B cell (primary cell): ENCODE data around the gene RBM6. TPM values are rescaled to one million over a fixed set of nuclear protein-coding genes. Genes with fewer than 3 reads are reported as not detected.

Source experiments
- ATAC-seq: fragments of 200-7000 bp; cut with Tn5 transposase; one replicate; pipeline ENCODE4 v1.10.0; 2021; ENCODE audit warnings: low read depth, mild to moderate bottlenecking, moderate number of reproducible peaks, moderate library complexity
- CTCF ChIA-PET: fragments of 350-600 bp; sonication (Branson Sonifier 250); formaldehyde crosslinking; loops from one replicate; lab custom pipeline; 2021; ENCODE audit warnings: antibody characterized with exemption, inconsistent platforms; lab: Charles Lee
- POLR2A ChIA-PET: fragments of 350-600 bp; sonication (Branson Sonifier 250); formaldehyde crosslinking; loops from one replicate; lab custom pipeline; 2021; ENCODE audit warnings: antibody characterized with exemption; lab: Charles Lee
- DNase-seq: peaks from one replicate; pipeline ENCODE4 v3.0.0; 2013
- H2AFZ ChIP-seq: 2 replicates; pipeline ENCODE4 v1.6.1; 2012; ENCODE audit warnings: mild to moderate bottlenecking, low read depth, low read length; ENCODE audit not compliant: insufficient read depth, poor library complexity, severe bottlenecking
- H3K27ac ChIP-seq, 2 donors: 1 replicate in 1 of 2; 2 replicates in 1 of 2; pipeline ENCODE4 v1.5.1; 2012 to 2013; ENCODE audit warnings: low read length in 2 of 2, mild to moderate bottlenecking in 2 of 2, moderate library complexity in 1 of 2
- H3K27me3 ChIP-seq, 4 experiments: fragments of 200-600 bp in 1 of 4; sonication (generic) in 1 of 4; replicated peaks in 1 of 4; 1 replicate in 2 of 4; 2 replicates in 2 of 4; pipeline versions ENCODE4 v1.6.1 to v1.7.0; 2013 to 2016; ENCODE audit warnings: low read length in 3 of 4, mild to moderate bottlenecking in 2 of 4, mixed read lengths in 1 of 4, moderate library complexity in 1 of 4; ENCODE audit not compliant: insufficient read depth in 4 of 4, control insufficient read depth in 3 of 4; ENCODE audit errors: control extremely low read depth in 1 of 4
- H3K36me3 ChIP-seq, 2 experiments: replicated peaks in 1 of 2; 1 replicate in 1 of 2; 2 replicates in 1 of 2; pipeline versions ENCODE4 v1.6.1 to v1.7.1; 2013; ENCODE audit warnings: low read length in 1 of 2; ENCODE audit not compliant: insufficient read depth in 2 of 2, control insufficient read depth in 1 of 2; ENCODE audit errors: control extremely low read depth in 1 of 2, extremely low read depth in 1 of 2
- H3K4me1 ChIP-seq, 2 donors: fragments of 200-600 bp in 1 of 2; sonication (generic) in 1 of 2; 1 replicate in 1 of 2; 2 replicates in 1 of 2; pipeline versions ENCODE4 v1.5.1 to v1.6.1; 2013 to 2017; ENCODE audit warnings: low read length in 2 of 2; ENCODE audit not compliant: control insufficient read depth in 2 of 2, insufficient read depth in 2 of 2
- H3K4me2 ChIP-seq: replicated peaks from 2 replicates; pipeline ENCODE3; 2012; ENCODE audit warnings: mild to moderate bottlenecking, low read depth, low read length; ENCODE audit not compliant: poor library complexity, severe bottlenecking
- H3K4me3 ChIP-seq, 5 experiments: fragments of 200-600 bp in 1 of 5; sonication (generic) in 1 of 5; 1 replicate in 3 of 5; 2 replicates in 2 of 5; pipeline versions ENCODE4 v1.5.1 to v1.7.0; 2011 to 2016; ENCODE audit warnings: low read length in 4 of 5, mild to moderate bottlenecking in 4 of 5, low read depth in 2 of 5, control low read depth in 1 of 5, moderate library complexity in 1 of 5; ENCODE audit not compliant: insufficient read depth in 1 of 5; ENCODE audit errors: control extremely low read depth in 1 of 5, extremely low read depth in 1 of 5
- H3K79me2 ChIP-seq: fragments of 200-600 bp; sonication (generic); one replicate; pipeline ENCODE4 v1.6.0; 2016; ENCODE audit warnings: low read length; ENCODE audit not compliant: control insufficient read depth, insufficient read depth
- H3K9ac ChIP-seq: fragments of 200-600 bp; sonication (generic); 2 replicates; pipeline ENCODE4 v1.6.1; 2017; ENCODE audit warnings: mild to moderate bottlenecking, low read length, moderate library complexity
- H3K9me3 ChIP-seq, 3 donors: one replicate each; pipeline versions ENCODE4 v1.6.1 to v1.7.1; 2013; ENCODE audit warnings: low read length in 2 of 3; ENCODE audit not compliant: control insufficient read depth in 2 of 3, insufficient read depth in 1 of 3; ENCODE audit errors: control extremely low read depth in 1 of 3
- H4K20me1 ChIP-seq: 2 replicates; pipeline ENCODE4 v1.6.0; 2012; ENCODE audit warnings: mild to moderate bottlenecking, low read length; ENCODE audit not compliant: insufficient read depth, control insufficient read depth, poor library complexity, severe bottlenecking
- H3K27ac Mint-ChIP-seq: one replicate; pipeline ENCODE4 v1.8.0; 2021; ENCODE audit warnings: mixed read lengths
- H3K27me3 Mint-ChIP-seq: one replicate; pipeline ENCODE4 v1.8.0; 2021; ENCODE audit warnings: mixed read lengths
- H3K4me1 Mint-ChIP-seq: one replicate; pipeline ENCODE4 v1.8.0; 2021; ENCODE audit warnings: mixed read lengths
- H3K4me3 Mint-ChIP-seq: one replicate; pipeline ENCODE4 v1.8.0; 2021; ENCODE audit warnings: mixed read lengths
- H3K9me3 Mint-ChIP-seq: one replicate; pipeline ENCODE4 v1.8.0; 2022; ENCODE audit warnings: mixed read lengths; ENCODE audit not compliant: insufficient read depth
- EZH2 ChIP-seq: IDR thresholded peaks from 2 replicates; pipeline ENCODE4 v1.6.1; 2012; ENCODE audit warnings: borderline replicate concordance, low read depth, mild to moderate bottlenecking, moderate library complexity, low read length; ENCODE audit not compliant: insufficient read depth, poor library complexity, severe bottlenecking
- WGBS: methylation state at CpG from one replicate; pipeline ENCODE4 v1.1.5; 2013; ENCODE audit warnings: missing lambda C conversion rate; ENCODE audit not compliant: insufficient coverage; 5-methylcytosine and 5-hydroxymethylcytosine counted together
- intact Hi-C: fragments of 100-400 bp; cut with micrococcal nuclease; formaldehyde crosslinking; loops from one replicate; pipeline ENCODE4 v1.10.0; 2022
- polyA plus RNA-seq: library from polyadenylated mRNA; depleted of rRNA; stranded (reverse); fragments of >200 nt; gene quantifications from 2 replicates; pipeline ENCODE4 v1.2.3, GENCODE V29; 2012
- total RNA-seq, 2 donors: library from RNA; stranded (reverse); fragments of 120-200 nt in 1 of 2; gene quantifications; 1 replicate in 1 of 2; 2 replicates in 1 of 2; pipeline versions ENCODE4 v1.2.3 to v1.2.4, GENCODE V29; 2013 to 2022
- TF ChIP-seq, protein P1 (sequence below): fragments of 200-600 bp; IDR thresholded peaks from one replicate; pipeline ENCODE4 v1.8.0; 2022; ENCODE audit warnings: antibody characterized with exemption, mild to moderate bottlenecking

Gene RBM6
- total and polyA plus RNA-seq, 2 donors (not counting 1 experiment from before 2014, with no cell fraction given): 223 to 285 TPM

- TF ChIP-seq, protein P1, sequence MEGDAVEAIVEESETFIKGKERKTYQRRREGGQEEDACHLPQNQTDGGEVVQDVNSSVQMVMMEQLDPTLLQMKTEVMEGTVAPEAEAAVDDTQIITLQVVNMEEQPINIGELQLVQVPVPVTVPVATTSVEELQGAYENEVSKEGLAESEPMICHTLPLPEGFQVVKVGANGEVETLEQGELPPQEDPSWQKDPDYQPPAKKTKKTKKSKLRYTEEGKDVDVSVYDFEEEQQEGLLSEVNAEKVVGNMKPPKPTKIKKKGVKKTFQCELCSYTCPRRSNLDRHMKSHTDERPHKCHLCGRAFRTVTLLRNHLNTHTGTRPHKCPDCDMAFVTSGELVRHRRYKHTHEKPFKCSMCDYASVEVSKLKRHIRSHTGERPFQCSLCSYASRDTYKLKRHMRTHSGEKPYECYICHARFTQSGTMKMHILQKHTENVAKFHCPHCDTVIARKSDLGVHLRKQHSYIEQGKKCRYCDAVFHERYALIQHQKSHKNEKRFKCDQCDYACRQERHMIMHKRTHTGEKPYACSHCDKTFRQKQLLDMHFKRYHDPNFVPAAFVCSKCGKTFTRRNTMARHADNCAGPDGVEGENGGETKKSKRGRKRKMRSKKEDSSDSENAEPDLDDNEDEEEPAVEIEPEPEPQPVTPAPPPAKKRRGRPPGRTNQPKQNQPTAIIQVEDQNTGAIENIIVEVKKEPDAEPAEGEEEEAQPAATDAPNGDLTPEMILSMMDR: no peak
- TF ChIP-seq EZH2: no peak
- no peak for ATAC-seq
- Mint-ChIP-seq H3K9me3 (no peaks in the 10 kb centered on the region), H3K4me3 (no peak overlapping the region), H3K4me1 (peaks cover 2% of the 10 kb centered on the region), H3K27ac (no peak overlapping the region), H3K27me3 (no peaks in the 10 kb centered on the region)
- intact Hi-C loops: no loop called here
- no peak for DNase-seq
- Histone ChIP-seq H3K4me2 (no peak overlapping the region), H3K4me3 (no peak overlapping the region), H3K9ac (no peak overlapping the region), H3K4me1 (no peaks in the 10 kb centered on the region), H4K20me1 (peaks cover 3% of the 10 kb centered on the region), H3K79me2 (no peaks in the 10 kb centered on the region), H3K36me3 (peaks cover 0 to 6% of the 10 kb centered on the region in 2 experiments), H2AFZ (no peak overlapping the region), H3K27ac (no peak overlapping the region), H3K9me3 (no peaks in the 10 kb centered on the region), H3K27me3 (peaks cover 0 to 2% (median 0%) of the 10 kb centered on the region in 4 experiments)
- ChIA-PET CTCF (no interaction called here), POLR2A (interaction anchor here (0.7 kb wide), 1 partner anchor 354 kb away, joined by 5 read pairs; no protein-coding TSS in a partner anchor)
- WGBS: 98% methylated on average over 9 of the region's 16 CpGs
Measured at GRCh38 chr3:50126287-50127211, 186.6 kb downstream of the RBM6 start.

Other genes with a start within 250 kb of the RBM6 start
- gene AMIGO3, start 220.5 kb upstream of the RBM6 start, total RNA-seq: not detected in 2 replicates
- gene AMIGO3, start 220.5 kb upstream of the RBM6 start, polyA plus RNA-seq: 11.1 and 18.6 TPM in 2 replicates
- 30.0 and 31.4 TPM in 2 replicates for gene GMPPB, start 216.2 kb upstream of the RBM6 start, total RNA-seq
- 32.5 and 54.4 TPM in 2 replicates for gene GMPPB, start 216.2 kb upstream of the RBM6 start, polyA plus RNA-seq
- 73.1 and 77.8 TPM in 2 replicates for gene IP6K1, start 153.6 kb upstream of the RBM6 start, total RNA-seq
- gene IP6K1, start 153.6 kb upstream of the RBM6 start, polyA plus RNA-seq: 27.8 and 29.3 TPM in 2 replicates
- gene CDHR4, start 140.3 kb upstream of the RBM6 start, total RNA-seq: 0.29 and 0.32 TPM in 2 replicates
- gene CDHR4, start 140.3 kb upstream of the RBM6 start, polyA plus RNA-seq: 0.18 and 0.33 TPM in 2 replicates
- gene INKA1, start 136.9 kb upstream of the RBM6 start, total RNA-seq: 25.8 and 28.2 TPM in 2 replicates
- gene INKA1, start 136.9 kb upstream of the RBM6 start, polyA plus RNA-seq: 15.5 and 24.0 TPM in 2 replicates
- gene UBA7, start 126.2 kb upstream of the RBM6 start, total RNA-seq: 418 and 436 TPM in 2 replicates
- 772 and 943 TPM in 2 replicates for gene UBA7, start 126.2 kb upstream of the RBM6 start, polyA plus RNA-seq
- 8.7 and 9.9 TPM in 2 replicates for gene TRAIP, start 83.6 kb upstream of the RBM6 start, total RNA-seq
- gene TRAIP, start 83.6 kb upstream of the RBM6 start, polyA plus RNA-seq: 5.0 and 5.7 TPM in 2 replicates
- not detected in 2 replicates for gene CAMKV, start 70.2 kb upstream of the RBM6 start, total RNA-seq
- not detected in 2 replicates for gene CAMKV, start 70.2 kb upstream of the RBM6 start, polyA plus RNA-seq
- gene MST1R, start 36.3 kb upstream of the RBM6 start, total RNA-seq: 2.4 and 2.8 TPM in 2 replicates
- gene MST1R, start 36.3 kb upstream of the RBM6 start, polyA plus RNA-seq: 0.92 and 1.7 TPM in 2 replicates
- gene MON1A, start 10.3 kb upstream of the RBM6 start, total RNA-seq: 5.6 and 6.6 TPM in 2 replicates
- gene MON1A, start 10.3 kb upstream of the RBM6 start, polyA plus RNA-seq: 4.3 and 8.9 TPM in 2 replicates
- gene RBM5, start 148.8 kb downstream of the RBM6 start, total RNA-seq: 464 and 493 TPM in 2 replicates
- gene RBM5, start 148.8 kb downstream of the RBM6 start, polyA plus RNA-seq: 405 and 495 TPM in 2 replicates
- 0.27 TPM in 1 of 2 replicates, not detected in the other for gene SEMA3F, start 215.2 kb downstream of the RBM6 start, total RNA-seq
- 0.26 TPM in 1 of 2 replicates, not detected in the other for gene SEMA3F, start 215.2 kb downstream of the RBM6 start, polyA plus RNA-seq